H1 (cell line): ENCODE results near the gene IDH2. TPM values are rescaled to one million over a fixed set of nuclear protein-coding genes. Genes with fewer than 3 reads are reported as not detected.

Source experiments
- polyA plus RNA-seq, 7 experiments: library from polyadenylated mRNA; depleted of rRNA in 3 of 7; stranded (reverse) in 5 of 7; unstranded in 2 of 7; fragments of >200 nt in 5 of 7; fragments of 200-250 nt in 2 of 7; gene quantifications; 1 replicate in 5 of 7; 2 replicates in 1 of 7; 4 replicates in 1 of 7; pipeline versions ENCODE4 v1.2.1 to v1.2.3, GENCODE V29; 2011 to 2013; ENCODE audit warnings: missing spikeins in 2 of 7, mixed read lengths in 2 of 7
- total RNA-seq: library from RNA; stranded (reverse); fragmentation: NEBNext Ultra II Directional; extraction: Animal tissue kit (Norgen Biotek cat#: 25700); gene quantifications from 2 replicates; pipeline ENCODE4 v1.2.1, GENCODE V29; 2021
- TF ChIP-seq, protein P1 (sequence below): IDR thresholded peaks from 2 replicates; pipeline ENCODE4 v1.6.1; 2012; ENCODE audit warnings: low read length, inconsistent platforms

The IDH2 gene
- total and polyA plus RNA-seq, 2 of the 8 experiments (the other 6 are each of a cell fraction or from before 2014, with no cell fraction given) = 64.2 to 84.6 TPM

DNA sequence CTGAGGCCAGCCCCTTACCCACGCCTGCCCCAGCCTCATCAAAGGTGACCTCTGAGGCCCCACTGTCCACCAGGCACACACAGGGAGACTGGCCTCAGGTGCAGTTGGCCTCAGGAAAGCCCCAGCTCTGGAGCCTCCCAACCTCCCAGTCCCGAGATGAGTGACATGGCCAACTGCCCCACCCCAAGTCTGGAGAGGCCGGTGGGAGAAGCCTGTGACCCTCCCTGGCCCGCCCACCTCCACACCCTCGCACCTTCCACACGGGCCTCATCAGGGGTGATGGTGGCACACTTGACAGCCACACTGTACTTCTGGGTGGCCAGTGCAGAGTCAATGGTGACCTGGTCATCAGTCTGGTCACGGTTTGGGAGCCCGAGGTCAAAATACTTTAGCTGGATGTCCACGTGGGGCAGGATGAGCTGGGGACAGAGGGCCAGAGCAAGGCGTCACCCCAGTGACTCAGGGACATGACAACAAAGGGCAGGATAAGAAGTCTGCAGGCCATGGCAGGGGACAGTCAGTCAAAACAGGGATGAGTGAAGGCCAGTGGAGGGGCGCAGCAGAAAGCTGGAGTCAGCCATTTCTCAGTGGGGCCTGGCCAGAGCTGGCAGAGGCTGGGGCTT, 11.9 kb downstream of the IDH2 start (continued):
- TF ChIP-seq, protein P1, sequence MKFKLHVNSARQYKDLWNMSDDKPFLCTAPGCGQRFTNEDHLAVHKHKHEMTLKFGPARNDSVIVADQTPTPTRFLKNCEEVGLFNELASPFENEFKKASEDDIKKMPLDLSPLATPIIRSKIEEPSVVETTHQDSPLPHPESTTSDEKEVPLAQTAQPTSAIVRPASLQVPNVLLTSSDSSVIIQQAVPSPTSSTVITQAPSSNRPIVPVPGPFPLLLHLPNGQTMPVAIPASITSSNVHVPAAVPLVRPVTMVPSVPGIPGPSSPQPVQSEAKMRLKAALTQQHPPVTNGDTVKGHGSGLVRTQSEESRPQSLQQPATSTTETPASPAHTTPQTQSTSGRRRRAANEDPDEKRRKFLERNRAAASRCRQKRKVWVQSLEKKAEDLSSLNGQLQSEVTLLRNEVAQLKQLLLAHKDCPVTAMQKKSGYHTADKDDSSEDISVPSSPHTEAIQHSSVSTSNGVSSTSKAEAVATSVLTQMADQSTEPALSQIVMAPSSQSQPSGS = no peak
